Colon (tissue), 2 donors: ENCODE measurements around the gene GH1.
"Not testable (repeated sequence)": the region's sequence is repeated elsewhere in the genome, so short reads cannot be mapped to it uniquely, and the experiment has no call there.

Experiments
- FAIRE-seq: peaks from 2 replicates; lab custom pipeline; 2012; peaks lifted over from hg19 to GRCh38; lab: Jason Lieb, UNC
- donor health status: control.
- donor health status: control.

Gene GH1

GRCh38 chr17:63894821-63895220, 23.8 kb downstream of the GH1 start:
- not testable (repeated sequence) for FAIRE-seq

GRCh38 chr17:63894021-63894420, 24.6 kb downstream of the GH1 start:
- FAIRE-seq, result not testable (repeated sequence)

- not testable (repeated sequence) for FAIRE-seq
Observed at GRCh38 chr17:63892316-63893037, 26.2 kb downstream of the GH1 start.

GRCh38 chr17:63889026-63889848, 29.4 kb downstream of the GH1 start:
- not testable (repeated sequence) for FAIRE-seq

DNA sequence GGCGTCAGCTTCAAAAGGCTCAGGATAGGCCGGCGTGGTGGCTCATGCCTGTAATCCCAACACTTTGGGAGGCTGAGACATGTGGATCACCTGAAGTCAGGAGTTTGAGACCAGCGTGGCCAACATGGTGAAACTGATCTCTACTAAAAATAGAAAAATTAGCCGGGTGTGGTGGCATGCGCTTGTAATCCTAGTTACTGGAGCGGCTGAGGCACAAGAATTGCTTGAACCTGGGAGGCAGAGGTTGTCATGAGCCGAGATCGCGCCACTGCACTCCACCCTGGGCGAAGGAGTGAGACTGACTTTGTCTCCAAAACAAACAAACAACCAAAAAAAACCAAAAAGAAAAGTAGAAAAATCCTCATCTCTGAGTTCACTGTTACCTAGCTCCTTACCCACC, 33.5 kb downstream of the GH1 start:
- FAIRE-seq, result not testable (repeated sequence)

DNA sequence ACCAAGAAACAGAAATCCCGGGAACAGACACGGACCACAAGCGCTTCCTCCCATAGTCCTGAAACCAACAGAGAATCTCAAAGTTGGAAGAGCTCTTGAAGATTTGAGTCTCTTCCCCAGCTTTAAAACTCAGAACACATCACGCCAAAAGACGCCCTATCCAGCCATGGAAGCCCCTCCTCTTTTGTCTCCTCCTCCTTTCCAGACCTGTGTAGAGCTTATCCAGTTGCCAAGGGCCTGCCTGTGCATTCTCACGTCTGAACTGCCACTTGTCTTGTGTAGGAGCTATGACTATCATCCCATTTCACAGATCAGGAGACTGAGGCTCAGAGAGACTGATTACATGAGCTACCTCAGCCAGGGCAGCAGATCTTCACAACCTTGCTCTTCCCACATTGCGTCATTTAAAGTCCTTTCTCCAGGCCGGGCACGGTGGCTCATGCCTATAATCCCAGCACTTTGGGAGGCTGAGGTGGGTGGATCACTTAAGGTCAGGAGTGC, 36.0 kb downstream of the GH1 start:
- not testable (repeated sequence) for FAIRE-seq

- no peak for FAIRE-seq
Observed at GRCh38 chr17:63881935-63882601, 36.6 kb downstream of the GH1 start, which contains the start of gene GH2. TSS of gene GH2 (minus strand) at chr17:63881944. CDS start at chr17:63881801, 143 bp downstream.

- not testable (repeated sequence) for FAIRE-seq
Observed at GRCh38 chr17:63881337-63881736, 37.3 kb downstream of the GH1 start.

- no peak for FAIRE-seq
Observed at GRCh38 chr17:63880706-63881105, 37.9 kb downstream of the GH1 start.

DNA sequence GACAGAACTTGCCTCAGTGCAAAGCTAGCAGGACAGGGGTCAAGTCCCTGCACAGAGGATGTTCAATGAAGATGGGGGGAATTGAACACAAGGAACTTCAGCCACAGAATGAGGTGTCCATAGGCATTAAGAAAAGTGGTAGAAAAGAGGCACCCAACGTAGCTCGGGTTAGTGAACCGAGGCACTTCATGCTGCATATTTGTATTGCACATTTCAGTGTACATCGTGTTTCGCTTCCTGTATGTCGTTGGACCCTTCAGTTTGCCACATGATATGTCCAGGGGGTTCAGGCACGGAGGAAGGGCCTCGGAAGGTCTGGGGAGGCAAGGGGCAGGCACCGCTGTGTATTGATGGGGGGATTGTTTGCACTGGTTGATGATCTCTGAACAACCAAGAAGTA, 40.2 kb downstream of the GH1 start:
- FAIRE-seq, result not testable (repeated sequence)

DNA sequence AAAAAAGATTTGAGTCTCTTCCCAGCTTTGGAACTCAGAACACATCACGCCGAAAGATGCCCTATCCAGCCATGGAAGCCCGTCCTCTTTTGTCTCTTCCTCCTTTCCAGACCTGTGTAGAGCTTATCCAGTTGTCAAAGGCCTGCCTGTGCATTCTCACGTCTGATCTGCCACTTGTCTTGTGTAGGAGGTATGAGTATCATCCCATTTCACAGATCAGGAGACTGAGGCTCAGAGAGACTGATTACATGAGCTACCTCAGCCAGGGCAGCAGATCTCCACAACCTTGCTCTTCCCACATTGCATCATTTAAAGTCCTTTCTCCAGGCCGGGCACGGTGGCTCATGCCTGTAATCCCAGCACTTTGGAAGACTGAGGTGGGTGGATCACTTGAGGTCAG, 43.9 kb downstream of the GH1 start:
- FAIRE-seq, result not testable (repeated sequence)

DNA sequence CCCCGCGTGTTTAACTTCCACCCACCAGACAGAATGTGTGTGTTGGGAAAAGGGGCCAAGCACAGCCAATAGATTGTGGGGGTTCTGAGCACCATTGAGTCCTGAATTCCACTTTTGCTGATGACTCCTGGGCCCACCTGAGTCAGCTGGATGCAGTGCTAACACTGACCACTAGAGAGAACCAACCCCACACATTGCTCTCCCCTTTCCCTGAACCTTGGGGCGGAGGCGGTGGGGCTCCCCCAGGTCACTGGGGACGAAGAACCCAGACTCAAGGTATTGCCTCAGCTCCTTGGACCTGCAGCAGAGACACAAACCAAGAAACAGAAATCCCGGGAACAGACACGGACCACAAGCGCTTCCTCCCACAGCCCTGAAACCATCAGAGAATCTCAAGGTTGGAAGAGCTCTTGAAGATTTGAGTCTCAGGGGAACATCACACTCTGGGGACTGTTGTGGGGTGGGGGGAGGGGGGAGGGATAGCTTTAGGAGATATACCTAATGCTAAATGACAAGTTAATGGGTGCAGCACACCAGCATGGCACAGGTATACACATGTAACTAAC, 44.5 kb downstream of the GH1 start:
- not testable (repeated sequence) for FAIRE-seq

DNA sequence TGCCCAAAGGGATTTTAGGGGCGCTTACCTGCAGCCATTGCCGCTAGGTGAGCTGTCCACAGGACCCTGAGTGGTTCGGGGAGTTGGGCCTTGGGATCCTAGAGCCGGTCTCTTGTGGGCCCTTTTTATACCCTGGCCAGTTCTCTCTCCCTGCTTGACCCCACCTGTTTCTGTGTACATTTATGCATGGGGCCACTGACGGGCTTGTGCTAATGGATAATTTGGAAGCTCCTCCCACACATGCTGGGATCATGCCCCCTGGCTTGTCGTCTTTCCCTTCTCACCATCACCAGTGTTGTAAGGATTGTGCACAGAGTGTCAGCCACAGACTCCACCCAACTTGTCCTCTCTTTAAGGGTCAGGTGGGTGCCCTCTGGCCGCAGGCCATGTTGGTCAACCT, 45.1 kb downstream of the GH1 start, which contains the start of gene CSH2:
CSH2 (minus strand) TSS at position 101 of the 400 bp plus-strand sequence; CDS start at position 38, 63 bp downstream.
- not testable (repeated sequence) for FAIRE-seq

DNA sequence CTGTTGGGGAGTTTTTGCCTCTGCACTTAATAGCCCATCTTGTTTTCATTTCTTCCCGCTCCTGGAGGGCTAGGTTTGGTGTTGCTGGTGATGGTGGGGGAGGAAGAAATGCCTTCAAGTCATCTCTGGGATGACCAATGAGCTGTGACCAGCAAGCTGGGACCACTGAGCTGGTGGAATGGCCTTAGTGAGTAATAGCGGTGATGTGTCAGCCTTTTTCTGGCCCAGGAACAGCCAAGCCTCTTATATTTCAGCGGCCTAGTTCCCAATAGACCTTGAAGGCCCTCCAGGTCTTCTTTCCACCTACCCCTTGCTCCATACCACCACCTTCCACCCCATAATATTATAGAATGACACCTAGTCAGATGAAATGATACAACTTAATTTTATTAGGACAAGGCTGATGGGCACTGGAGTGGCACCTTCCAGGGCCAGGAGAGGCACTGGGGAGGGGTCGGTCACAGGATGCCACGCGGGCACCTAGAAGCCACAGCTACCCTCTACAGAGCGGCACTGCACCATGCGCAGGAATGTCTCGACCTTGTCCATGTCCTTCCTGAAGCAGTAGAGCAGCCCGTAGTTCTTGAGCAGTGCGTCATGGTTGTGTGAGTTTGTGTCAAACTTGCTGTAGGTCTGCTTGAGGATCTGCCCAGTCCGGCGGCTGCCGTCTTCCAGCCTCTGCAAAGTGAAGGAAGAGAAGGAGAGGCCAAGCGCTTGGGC, 46.8 kb downstream of the GH1 start:
- not testable (repeated sequence) for FAIRE-seq

- not testable (repeated sequence) for FAIRE-seq
Observed at GRCh38 chr17:63870292-63870665, 48.4 kb downstream of the GH1 start.

DNA sequence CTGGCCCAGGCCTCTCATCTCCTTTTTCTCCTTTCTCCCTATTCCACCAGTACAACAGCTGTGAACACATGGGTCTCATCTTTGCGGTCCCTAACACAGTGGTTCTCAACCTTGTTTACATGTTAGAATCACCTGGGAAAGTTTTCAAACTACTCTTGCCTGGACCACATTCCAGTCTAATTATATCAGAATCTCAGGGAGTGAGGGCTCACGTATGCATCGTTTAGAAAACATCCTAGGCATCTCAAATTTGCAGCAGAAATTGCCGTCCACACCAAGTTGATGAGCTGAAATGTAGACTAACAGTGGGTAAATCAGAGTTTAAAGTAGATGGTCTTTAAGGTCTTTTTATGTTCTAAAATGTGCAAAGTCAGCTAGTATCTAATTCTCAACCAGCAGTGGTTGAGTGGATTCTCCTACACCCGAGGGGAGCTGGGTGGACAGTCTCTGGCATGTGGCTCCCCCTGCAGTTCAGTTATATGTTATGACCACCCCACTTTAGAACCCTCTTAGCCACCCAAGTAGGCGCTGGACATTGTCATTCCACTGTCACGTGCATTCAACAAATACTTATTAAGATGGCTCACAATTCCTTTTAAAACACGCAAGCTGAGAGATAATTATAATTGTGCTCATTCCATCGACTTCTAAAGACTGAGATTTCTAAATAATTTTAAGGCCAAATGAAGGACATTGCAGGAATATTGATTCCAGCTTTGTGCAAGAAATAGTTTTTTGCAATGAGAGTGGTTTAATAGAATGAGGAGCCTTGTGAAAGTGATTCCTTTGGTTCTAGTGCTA, 48.9 kb downstream of the GH1 start:
- not testable (repeated sequence) for FAIRE-seq
